GM21619 (cell line): ENCODE results near the gene CNMD.

Experiments
- ATAC-seq: cut with Tn5 transposase; IDR thresholded peaks from one replicate; pipeline ENCODE4 v1.9.1; 2021; ENCODE audit not compliant: unreplicated experiment

Gene CNMD

DNA sequence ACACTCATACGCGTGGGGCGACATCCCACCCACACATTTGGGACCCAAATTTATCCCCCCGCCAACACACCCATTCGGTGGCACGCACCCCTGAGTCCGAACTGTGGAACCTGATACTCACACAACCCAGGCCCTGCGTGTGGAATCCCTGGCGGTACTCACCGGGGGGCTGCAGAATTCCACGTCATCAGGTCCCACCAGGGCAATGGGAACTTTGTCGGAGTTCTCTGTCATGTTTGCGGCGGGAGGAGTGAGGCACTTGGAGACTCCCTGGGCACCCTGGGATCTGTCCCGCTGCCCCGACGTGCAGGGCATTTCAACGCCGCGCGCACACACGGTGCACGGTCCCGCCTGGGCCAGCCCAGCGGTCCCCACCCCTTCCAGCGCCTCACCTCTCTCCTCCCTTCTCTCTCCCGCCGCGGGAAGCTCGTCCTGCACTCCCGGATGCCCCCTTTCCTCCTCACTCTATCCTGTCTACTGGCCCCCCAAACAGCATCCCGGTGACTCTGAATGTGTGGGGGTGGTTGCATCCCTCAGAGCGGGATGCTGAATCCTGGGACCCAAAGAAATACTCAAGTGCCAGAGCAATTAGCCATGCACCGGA lies at the start of gene CNMD:
Gene CNMD (minus strand): TSS at position 353 of the 604 bp plus-strand sequence. CDS start 119 bp downstream, at position 234.
- ATAC-seq, result no peak

DNA sequence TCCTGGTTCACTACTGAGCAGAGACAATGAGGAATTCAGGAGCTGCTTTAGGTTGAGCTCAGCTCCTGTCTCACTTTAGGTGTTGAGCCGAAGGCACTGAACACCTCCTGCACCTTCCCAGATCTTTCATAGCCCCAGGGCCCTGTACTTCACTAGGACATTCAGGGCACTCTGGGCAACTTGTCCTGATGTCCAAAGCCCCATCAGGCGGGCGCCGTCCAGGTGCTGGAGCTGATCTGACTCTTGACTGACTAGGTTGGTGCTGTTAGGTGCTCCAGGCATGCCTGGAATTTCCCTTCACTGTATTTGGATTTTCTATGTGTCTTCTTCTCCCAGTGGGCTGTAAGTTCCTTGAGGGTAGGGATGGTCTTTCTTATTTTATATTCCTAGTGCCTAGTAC lies 48.4 kb upstream of the CNMD start:
- ATAC-seq, result no peak

DNA sequence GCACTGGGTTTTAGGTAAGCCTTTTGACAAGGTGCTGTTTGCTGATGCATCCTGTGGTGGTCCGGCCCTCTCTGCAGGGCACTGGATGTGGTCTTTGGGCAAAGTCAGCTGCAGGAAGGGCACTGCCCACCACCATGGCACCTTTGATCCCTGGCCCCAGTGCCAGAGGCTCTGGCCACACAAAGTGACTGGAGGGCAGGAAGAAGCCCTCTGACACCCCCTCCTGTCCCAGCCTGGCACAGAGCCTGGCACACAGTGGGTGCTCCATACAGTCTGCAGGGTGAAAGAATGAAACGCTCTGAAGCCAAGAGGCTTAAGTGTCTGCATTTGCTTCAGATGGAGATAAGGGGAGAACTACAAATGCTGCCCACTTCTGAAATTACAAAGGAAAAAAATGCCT lies 47.6 kb upstream of the CNMD start:
- ATAC-seq, result no peak

DNA sequence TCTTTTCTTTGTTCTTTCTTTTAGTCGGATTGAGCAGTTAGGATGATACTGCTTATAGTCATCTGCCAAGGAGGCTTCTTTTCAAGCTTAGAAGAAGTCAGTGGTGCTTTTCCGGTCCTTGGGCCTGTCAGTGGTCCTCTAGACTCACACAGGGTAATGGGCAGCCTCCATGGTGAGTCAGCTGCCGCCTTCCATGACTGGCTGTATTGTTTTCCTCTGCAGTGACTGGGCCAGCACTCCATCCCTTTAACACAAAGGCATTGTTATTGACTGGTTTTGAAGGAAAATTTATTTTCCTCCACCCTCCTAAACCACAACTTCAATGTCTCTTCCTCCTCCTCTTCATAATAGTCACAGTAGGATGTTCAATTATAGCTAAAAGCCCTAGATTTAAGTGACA lies 47.1 kb upstream of the CNMD start:
- ATAC-seq, result no peak

DNA sequence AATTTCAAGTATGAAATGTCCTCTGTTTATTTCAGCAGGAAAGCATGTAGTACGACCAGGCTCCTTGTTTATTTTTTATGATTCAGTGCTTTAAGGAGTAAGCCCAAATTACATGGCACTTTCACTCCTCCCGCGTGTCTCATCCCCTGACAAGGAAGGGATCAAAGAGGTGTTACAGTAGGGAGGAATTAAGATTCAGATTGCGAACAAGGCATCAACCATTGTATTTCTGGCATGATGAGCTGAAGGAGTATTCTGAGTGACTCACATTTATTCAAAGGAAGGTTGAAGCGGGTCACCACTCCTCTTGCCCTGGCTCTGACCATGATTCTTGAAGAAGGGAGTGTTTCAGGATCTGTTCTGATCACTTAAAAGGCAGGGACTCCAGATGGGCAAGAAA lies 46.1 kb upstream of the CNMD start:
- no peak for ATAC-seq

DNA sequence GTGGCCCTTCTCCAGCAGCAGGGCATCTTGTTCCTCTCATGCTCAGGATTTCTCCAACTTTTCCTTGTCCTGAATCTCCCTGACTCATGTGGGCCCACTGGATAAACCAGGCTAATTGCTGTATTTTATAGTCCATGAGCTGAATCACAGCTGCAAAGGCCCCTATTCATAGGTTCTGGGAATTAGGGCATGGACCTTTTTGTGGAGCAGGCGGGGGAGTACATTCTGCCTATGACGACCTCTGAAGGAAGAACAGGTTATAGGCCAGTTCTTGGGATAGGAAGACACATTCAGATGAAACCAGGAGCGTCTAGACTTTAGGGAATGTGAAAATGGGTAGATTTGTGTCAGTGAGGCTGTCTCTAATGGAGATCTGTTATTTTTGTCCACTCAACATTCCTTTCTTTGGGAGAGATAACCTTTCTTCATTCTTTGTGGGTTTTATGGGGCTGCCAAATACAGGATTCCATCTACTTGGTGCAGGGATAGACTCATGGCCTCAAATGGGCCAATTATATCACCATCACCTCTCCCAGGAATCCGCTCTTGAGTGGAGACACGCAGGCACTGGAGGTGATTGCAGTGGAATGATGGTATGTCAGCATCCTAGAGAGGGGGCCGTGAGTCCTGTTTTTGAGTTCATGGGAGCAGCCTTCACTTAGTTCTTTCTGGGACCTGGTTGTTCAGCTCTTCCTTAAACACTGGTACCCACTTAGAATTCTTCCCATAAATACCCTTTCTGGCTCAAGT lies 45.1 kb upstream of the CNMD start:
- ATAC-seq, result no peak

DNA sequence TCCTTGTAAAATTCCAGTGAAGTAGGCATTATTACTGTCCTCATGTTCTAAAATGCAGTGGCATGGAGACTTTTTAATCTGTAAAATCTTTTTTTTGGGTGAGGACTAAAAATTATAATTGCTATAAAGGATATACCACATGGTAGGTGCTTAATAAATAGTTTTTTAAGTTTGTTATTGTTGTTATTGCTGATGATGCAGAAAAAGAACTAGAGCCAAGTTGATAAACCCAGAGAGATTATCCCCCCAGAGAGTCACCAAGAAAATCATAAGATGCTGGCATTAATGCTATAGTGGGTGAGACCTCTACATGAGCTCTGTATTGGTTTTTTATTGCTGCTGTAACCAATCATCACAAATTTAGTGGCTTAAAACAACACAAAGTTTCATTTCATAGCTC lies 44.3 kb upstream of the CNMD start:
- ATAC-seq, result no peak

DNA sequence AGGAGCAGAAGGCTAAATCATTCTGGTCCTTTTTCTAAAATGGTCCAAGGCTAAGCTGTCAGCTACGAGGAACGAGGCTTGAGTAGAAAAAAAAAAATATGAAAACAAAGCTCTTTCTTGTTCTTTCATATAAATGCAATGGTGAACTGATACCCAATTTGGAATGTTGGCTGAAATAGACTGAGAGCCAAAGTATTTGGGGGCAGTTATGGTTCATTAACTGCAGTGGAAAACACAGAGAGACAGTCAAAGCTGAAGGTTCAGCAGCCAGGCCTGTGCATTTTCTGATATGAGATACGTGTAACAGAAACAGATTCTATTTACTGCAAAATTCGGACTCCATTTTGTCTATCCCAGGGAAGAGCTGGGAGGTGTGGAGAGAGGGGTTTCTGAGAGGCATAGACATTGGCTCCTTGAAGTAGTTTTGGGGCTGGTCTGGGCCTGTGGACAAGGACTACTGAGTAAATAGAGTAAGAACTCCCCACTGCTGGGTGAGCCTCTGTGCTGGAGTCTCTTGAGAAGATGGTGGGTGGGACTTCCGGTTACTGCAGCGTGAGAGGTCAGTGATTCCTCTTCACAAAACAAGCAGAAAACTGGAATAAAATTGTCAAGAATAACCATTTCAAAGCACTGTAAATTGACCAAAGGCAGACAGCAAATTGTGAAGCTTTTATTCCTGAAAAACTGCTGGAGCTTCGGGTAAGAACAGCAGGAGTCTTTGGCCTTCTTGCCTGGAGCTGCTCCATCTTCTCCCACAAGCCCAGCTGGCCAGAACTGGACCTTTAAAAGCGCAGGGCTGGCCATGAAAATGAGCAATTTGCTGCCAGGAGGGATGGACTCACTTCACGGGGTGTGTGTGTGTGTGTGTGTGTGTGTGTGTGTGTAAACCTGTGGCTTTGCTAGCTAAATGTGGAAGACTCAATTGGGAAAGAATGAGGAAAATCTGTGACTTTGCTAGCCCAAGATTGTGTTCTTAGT lies 43.1 kb upstream of the CNMD start:
- ATAC-seq, result no peak

DNA sequence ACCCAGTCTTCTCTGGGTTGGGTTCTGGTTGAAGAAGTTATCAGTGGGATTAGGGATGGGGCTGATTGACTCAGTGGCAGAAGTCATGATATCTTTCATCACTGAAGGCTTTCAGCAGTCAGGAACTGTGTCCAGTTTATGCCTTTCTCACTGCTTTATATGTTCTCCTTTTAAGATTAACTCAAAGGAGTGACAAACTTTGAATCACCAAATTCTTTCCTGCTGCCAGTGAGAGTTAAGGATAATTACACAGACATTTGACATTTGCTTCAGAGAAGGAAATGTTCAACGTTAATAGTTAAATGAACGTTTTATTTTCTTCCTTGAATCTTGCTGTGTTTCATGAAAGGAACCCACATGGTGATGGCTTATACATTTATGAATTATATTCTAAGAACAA lies 41.0 kb upstream of the CNMD start:
- no peak for ATAC-seq

DNA sequence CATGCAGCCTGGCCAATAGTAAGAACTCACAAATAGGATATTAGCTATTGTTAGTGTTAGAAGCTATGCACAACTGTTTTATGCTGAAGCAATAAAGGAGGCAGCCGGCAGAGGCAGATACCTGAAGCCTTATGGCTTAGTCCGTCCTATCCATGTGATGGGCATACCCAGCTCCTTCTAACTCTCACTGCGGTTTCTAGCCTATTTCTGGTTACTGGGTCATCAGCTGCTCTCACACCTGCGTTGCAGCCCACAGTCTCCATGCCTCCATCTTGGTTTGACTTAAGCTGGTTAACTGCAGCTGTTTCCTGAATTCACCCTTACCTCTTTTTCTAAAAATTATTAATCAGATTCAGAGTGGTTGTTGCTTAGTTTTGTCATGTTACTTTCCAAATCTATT lies 40.5 kb upstream of the CNMD start:
- no peak for ATAC-seq

DNA sequence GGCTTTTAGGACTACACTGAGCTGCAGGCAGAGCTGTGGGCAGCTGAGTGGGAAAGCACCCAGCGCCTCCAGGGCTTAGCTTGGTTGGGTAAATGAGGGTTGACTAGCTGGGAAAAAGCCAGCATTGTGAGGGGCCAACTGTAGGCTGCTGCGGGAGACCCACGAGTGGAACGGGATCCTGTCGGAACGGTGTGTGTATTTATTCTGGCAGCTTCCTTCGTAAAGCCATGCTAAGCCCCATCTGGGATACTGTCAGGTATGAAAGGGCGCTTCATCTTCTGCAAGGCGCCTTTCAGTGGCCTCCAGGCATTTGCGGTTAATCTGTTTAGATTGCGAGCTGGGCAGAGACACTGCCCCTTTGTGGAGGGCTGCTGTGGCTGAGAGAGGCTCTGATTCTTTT lies 39.5 kb upstream of the CNMD start:
- no peak for ATAC-seq

DNA sequence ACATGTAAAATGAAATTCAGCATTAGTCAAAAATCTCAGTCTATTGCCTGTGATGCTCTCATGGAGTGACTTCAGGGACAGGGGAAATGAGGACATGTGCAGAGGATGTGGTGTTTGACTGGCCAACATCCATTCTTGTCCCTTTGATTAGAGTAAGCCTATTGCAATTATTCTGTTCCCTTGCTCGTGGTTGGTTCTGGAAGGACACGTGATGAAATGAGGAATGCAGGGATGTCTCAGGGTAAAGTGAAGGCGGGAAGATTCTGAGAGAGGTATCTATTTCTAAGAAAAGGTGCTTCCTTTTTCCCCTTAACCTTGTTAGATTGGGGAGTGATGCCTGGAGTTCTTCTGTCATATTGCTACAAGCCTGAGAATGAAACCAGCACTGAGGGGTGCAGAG lies 37.1 kb upstream of the CNMD start:
- no peak for ATAC-seq

DNA sequence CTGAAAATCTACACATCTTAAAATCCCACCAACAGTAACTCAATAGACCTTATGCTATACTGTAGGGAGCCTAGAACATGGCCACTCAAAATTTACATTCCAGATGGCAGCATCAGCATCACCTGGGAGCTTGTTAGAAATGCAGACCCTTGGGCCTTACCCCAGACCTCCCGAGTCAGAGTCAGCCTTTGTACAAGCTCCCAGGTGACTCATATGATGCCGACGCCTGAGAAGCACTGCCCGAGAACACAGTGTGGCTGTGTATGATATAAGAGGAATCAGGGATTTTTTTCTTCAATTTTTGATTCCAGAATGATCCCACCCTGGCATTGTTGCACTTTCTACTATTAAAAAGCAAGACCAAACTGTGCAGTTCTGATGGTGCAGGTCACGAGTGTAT lies 35.9 kb upstream of the CNMD start:
- no peak for ATAC-seq

DNA sequence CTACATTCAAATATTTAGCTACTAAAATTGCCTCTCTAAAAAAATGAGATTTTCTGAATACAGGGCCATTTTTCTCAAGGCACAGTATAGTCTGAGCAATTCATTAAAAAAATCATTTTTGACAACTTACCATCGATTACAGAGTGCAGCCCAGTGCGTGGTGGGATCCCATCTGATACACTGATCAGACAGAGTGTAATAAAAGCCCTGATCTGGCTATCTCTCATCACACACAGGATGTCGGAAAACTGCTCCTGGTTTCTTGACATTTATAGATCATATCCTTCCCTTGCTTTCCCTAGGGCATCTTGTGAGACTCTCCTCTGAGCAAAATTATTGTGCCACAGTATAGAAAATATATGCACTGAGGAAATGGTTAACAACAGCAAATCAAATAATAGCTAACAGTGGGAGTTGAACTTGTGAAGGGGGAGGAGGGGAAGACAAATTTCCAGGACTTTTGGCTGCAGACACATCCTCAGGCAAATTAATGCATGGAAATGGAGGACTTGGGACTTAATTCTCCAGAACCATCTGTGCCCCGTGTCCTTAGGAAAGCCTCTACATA lies 28.4 kb upstream of the CNMD start:
- ATAC-seq, result no peak

DNA sequence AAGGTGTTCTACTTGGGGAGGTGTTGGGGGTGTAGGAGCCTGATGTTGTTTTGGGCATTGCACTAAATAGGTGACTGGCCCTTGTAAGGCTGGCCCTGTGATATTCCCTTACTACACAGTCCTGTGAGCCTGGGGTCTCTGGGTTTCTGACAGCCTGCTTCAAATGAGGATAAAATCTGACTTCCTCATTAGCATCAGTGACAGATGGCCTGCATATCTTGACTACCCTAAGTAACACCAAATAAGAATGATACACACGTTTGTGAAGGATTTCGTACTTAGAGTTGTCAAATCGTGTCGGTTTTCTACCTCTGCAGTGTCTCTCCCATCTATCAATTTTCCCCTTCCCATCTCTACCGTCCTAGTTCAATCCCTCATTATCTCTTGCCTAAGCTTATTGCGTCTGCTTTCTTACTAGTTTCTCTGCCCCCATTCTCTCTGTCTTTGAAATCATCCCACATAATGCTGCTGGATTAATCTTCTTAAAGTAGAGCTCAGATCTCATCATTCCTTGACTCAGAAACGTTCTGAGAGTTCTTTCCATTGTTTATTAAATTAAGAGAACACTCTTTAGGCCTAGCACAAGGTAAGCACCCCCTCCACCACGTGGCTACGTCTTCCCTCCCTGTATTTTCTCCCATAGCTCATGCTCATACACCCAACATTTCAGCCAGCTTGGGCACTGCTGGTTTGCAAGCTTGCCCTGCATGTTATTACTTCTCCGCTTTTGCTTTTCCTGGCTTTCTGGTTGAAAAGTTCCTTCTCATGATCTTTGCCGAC lies 26.2 kb upstream of the CNMD start:
- ATAC-seq, result no peak

DNA sequence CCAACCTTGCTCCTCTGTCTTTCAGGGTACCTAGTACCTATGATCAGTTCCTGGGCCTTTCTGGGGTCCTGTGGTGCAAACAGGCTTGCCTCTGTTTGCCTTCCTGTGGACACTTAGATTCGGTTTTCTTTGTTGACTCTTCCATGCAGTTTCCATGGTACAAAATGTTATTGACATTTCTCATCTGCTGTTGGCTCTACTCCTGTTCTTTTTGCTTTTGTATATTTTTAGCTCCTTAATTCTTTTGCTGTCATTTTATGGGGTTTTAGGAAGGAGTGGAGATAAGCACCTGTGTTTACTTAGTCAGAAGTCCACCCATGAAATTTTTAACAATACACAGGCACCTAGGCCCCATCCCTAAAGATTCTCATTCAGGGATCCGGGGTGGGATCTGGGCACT lies 20.5 kb upstream of the CNMD start:
- no peak for ATAC-seq

DNA sequence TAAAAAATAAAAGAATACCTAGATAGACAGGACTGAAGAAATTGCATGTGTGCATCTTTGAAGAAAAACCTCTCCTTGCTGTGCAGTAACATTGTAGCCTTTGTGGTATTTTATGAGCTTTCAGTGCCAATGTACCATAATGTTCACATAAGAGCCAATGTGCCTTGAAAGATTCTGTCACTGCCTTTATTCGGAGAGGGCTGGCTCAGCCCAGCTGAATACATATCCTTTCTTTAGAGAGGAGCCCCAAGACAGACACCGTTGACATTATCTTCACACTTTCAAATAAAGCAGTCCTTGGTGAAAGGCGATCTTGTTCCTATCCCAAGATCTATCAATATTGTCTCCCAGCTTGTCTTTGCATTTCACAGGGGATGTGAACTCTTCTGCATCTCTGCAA lies 18.5 kb upstream of the CNMD start:
- ATAC-seq, result no peak

DNA sequence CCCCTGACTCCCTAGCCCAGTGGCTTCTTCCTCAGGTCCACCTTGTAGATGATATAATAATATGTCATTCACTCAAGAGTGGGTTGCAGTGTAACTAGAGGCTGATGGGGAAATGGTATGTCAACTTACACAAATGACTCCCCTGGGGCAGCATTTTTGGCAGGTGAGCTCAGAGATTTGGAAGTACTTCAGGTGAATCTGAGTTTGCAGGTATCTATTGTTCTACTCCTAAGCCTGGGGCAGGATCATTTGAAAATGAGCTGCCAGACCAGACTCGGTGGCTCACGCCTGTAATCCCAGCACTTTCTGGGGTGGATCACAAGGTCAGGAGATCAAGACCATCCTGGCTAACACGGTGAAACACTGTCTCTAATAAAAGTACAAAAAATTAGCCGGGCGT lies 11.6 kb upstream of the CNMD start:
- no peak for ATAC-seq

DNA sequence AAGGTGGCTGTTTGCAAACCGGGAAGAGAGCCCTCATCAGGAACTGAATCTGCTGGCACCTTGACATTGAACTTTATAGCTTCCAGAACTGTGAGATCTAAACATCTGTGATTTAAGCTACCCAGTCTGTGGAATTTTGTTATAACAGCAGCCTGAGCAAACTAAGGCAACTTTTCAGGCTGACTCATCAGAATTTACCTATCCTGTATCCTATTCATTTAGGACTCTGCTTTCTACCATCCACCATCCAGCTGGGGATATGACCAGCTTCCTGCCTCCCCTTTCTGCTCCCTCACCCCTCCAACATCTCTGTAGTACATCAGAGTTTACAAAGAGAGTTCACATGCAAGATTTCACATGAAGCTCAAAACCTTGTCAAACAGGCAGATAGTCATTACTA lies 11.1 kb upstream of the CNMD start:
- no peak for ATAC-seq

DNA sequence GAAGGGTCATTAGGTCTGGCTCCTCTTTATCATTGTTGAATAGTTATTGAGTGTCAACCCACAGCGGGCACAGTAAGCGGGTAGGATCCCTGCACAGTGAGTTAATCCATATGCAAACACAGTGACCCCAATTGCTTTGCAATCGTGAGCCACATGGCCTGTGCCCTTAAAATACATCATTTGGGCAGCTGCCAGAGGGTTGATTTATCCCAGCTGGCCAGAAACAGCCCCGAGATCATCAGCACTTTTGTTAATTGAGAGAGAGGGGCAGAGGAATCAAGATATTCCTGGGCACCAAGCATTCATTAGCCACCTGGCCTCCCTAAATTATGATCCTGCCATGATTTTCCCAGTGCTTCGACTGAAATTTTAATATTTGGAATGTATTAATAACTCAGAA lies 9.8 kb upstream of the CNMD start:
- ATAC-seq, result no peak

DNA sequence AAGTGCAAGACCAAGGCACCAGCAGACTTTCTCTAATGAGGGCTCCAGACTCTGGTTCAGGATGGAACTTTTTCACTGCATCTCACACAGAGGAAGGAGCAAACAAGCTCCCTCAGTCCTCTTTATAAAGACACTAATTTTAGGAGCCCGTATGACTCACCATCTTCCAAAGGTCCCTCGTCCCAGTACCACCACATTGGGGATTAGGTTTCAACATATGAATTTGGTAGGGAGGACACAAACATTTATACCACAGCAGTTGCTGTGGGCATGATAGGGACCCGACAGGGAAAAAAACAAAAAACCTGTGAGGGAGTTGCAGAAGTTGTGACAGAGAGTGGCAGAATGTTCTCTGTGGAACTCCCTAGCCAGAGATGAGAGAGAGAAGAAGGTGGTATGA lies 6.5 kb upstream of the CNMD start:
- no peak for ATAC-seq
